Right lobe of liver (tissue), 6 donors: ENCODE results near the gene CCL4. TPM values are rescaled to one million over a fixed set of nuclear protein-coding genes. Genes with fewer than 3 reads are reported as not detected.

ENCODE experiments used
- ATAC-seq, 4 donors: fragments of 200-7000 bp; cut with Tn5 transposase; one replicate each; pipeline ENCODE4 v1.9.1; 2020; ENCODE audit warnings: mild to moderate bottlenecking in 4 of 4, moderate library complexity in 4 of 4
- DNase-seq, 3 donors: peaks; one replicate each; pipeline ENCODE4 v3.0.0-alpha.2; 2020
- H3K27ac ChIP-seq, 3 donors: fragments of 200-600 bp; one replicate each; pipeline ENCODE4 v1.8.0; 2022
- H3K27me3 ChIP-seq, 2 donors: fragments of 200-600 bp; one replicate each; pipeline ENCODE4 v1.8.0; 2022
- H3K36me3 ChIP-seq, 4 donors: fragments of 200-600 bp; sonication (generic) in 1 of 4; one replicate each; pipeline versions ENCODE4 v1.5.1 to v1.8.0; 2017 to 2022; ENCODE audit warnings: control low read depth in 1 of 4
- H3K4me1 ChIP-seq, 4 donors: fragments of 200-600 bp; sonication (generic) in 1 of 4; one replicate each; pipeline versions ENCODE4 v1.5.1 to v1.8.0; 2017 to 2022; ENCODE audit warnings: control low read depth in 1 of 4
- H3K4me3 ChIP-seq, 3 donors: fragments of 200-600 bp; one replicate each; pipeline ENCODE4 v1.8.0; 2022
- H3K9me3 ChIP-seq, 4 donors: fragments of 200-600 bp; sonication (generic) in 1 of 4; one replicate each; pipeline versions ENCODE4 v1.5.1 to v1.8.0; 2017 to 2022; ENCODE audit warnings: control low read depth in 1 of 4
- POLR2A ChIP-seq: fragments of 450-650 bp; IDR thresholded peaks from one replicate; pipeline ENCODE4 v1.6.1; 2017; ENCODE audit warnings: antibody characterized with exemption, mild to moderate bottlenecking
- WGBS: methylation state at CpG from one replicate; pipeline ENCODE4 v1.1.6; 2018; ENCODE audit warnings: low coverage, low lambda C conversion rate; ENCODE audit not compliant: insufficient coverage; ENCODE audit errors: missing lambda C conversion rate; 5-methylcytosine and 5-hydroxymethylcytosine counted together
- intact Hi-C, 2 donors: fragments of 100-400 bp; cut with DNase I; formaldehyde crosslinking; loops; one replicate each; pipeline versions ENCODE4 v1.11.2 to v1.14.1; 2022
- total RNA-seq, 6 experiments: library from RNA; depleted of rRNA in 2 of 6; stranded (reverse); fragments of >200 nt in 2 of 6; fragmentation: NEBNext Ultra II Directional in 3 of 6; extraction: Animal tissue kit (Norgen Biotek cat#: 25700) in 3 of 6; gene quantifications; one replicate each; pipeline versions ENCODE4 v1.1.0 to v1.2.4, GENCODE V29; 2016 to 2023
- TF ChIP-seq, protein P1 (sequence below), 4 donors: fragments of 200-600 bp in 3 of 4; fragments of 450-650 bp in 1 of 4; IDR thresholded peaks; one replicate each; pipeline versions ENCODE4 v1.5.1 to v1.8.0; 2016 to 2022; ENCODE audit warnings: antibody characterized with exemption in 4 of 4, mild to moderate bottlenecking in 2 of 4
- donor health status: DM: no; HTN: yes; CAD: no.
- donor health status: DM: no; HTN: no; CAD: no.
- donor health status: DM: no; HTN: no; CAD: no.
- donor health status: DM: no; HTN: yes; CAD: no.
- donor health status: DM: no; HTN: yes; CAD: no.

The CCL4 gene
- total RNA-seq, 6 experiments from 2014 or later: 0.79 to 7.1 (median 2.4) TPM

DNA sequence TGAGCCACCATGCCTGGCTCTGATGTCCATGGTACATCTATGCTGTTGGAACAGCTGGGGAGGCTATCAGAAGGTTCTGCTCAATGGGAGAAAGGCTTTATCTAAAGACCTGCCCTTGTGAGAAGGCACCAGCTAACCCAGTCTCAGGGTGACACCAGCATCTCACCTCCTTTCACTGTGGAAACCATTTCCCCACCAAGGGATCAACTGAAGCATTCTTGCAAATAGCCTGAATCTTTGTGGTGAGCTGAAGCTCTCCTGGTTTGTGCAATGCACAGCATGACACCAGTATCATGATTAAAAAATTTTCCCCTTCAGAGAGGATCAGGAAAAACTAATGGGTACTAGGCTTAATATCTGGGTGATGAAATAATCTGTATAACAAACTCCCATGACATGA lies 34.5 kb upstream of the CCL4 start:
- Histone ChIP-seq H3K27me3 (no peaks in the 10 kb centered on the region), H3K36me3 (no peaks in the 10 kb centered on the region), H3K4me1 (no peaks in the 10 kb centered on the region), H3K9me3 (no peaks in the 10 kb centered on the region), H3K4me3 (no peak overlapping the region), H3K27ac (no peak overlapping the region)
- intact Hi-C loops: loop anchor here in 1 of 2 donors (10.0 kb wide), 1 partner anchor 54 kb away; the partner anchor contains the start of gene CCL23
- DNase-seq (no peak), ATAC-seq (no peak)
- TF ChIP-seq, protein P1, sequence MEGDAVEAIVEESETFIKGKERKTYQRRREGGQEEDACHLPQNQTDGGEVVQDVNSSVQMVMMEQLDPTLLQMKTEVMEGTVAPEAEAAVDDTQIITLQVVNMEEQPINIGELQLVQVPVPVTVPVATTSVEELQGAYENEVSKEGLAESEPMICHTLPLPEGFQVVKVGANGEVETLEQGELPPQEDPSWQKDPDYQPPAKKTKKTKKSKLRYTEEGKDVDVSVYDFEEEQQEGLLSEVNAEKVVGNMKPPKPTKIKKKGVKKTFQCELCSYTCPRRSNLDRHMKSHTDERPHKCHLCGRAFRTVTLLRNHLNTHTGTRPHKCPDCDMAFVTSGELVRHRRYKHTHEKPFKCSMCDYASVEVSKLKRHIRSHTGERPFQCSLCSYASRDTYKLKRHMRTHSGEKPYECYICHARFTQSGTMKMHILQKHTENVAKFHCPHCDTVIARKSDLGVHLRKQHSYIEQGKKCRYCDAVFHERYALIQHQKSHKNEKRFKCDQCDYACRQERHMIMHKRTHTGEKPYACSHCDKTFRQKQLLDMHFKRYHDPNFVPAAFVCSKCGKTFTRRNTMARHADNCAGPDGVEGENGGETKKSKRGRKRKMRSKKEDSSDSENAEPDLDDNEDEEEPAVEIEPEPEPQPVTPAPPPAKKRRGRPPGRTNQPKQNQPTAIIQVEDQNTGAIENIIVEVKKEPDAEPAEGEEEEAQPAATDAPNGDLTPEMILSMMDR (IDR thresholded peaks at IDR 0.05): no peak
- TF ChIP-seq POLR2A: no peak

DNA sequence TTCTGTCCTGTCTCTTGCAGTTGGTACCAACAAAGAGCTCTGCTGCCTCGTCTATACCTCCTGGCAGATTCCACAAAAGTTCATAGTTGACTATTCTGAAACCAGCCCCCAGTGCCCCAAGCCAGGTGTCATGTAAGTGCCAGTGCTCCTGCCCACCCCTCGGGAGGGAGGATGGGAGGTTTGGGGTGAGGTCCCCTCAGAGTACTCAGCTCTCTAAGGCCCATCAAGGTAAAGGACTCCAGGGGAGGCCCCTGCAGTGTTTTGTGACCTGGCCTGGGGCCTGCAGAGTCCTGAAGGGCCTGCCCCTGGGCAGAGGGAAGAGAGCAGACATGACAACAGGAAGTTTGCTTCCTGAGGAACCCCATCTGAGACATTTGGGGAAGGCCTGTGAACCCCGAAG lies 33.2 kb upstream of the CCL4 start:
- Histone ChIP-seq H3K27ac (no peak overlapping the region), H3K4me3 (no peak overlapping the region)
- no peak for ATAC-seq

DNA sequence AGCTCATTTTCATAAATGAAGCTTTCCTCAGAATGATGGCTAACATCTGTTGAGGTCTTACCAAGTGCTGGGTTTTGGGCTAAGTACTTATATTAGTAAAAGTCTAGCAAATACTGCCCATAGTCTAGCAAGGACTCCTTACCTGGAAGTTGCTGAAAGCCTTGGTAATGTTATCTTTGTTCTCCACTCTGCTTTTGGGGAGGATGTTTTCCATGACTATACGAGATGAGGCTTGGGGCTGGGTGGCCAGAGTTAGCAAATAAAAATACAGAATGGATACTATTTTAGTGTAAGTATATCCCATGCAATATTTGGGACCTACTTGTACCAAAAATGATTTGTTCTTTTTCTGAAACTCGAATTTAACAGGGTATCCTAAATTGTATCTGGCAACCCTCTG lies 31.9 kb upstream of the CCL4 start:
- H3K27me3 ChIP-seq: no peaks in the 10 kb centered on the region
- no peak overlapping the region for H3K4me3 ChIP-seq
- H3K36me3 ChIP-seq: no peaks in the 10 kb centered on the region
- TF ChIP-seq, protein P1 (IDR thresholded peaks at IDR 0.05): no peak
- TF ChIP-seq POLR2A: no peak
- no peaks in the 10 kb centered on the region for H3K9me3 ChIP-seq
- ATAC-seq: no peak
- 77% methylated on average over 2 of the region's 2 CpGs for WGBS
- H3K27ac ChIP-seq: no peak overlapping the region
- no peak for DNase-seq
- intact Hi-C loops: loop anchor here (10.0 kb wide), 2 partner anchors 73 to 87 kb away; partner anchors contain the start of genes CCL14 (in 2 of the 2) and CCL16 (in 2 of the 2)
- H3K4me1 ChIP-seq: no peaks in the 10 kb centered on the region

More for the DNA sequence above, 33.2 kb upstream of the CCL4 start:
- Histone ChIP-seq H3K9me3 (no peaks in the 10 kb centered on the region), H3K36me3 (no peaks in the 10 kb centered on the region), H3K4me1 (no peaks in the 10 kb centered on the region), H3K27me3 (no peaks in the 10 kb centered on the region)
- no peak for DNase-seq
- TF ChIP-seq, protein P1 (IDR thresholded peaks at IDR 0.05): no peak
- no peak for TF ChIP-seq POLR2A
- intact Hi-C loops: loop anchor here (10.0 kb wide), 2 partner anchors 74 to 86 kb away; partner anchors contain the start of genes CCL14 (in 2 of the 2) and CCL16 (in 2 of the 2)
- WGBS: no CpG with 5 or more reads among the region's 3 CpGs

DNA sequence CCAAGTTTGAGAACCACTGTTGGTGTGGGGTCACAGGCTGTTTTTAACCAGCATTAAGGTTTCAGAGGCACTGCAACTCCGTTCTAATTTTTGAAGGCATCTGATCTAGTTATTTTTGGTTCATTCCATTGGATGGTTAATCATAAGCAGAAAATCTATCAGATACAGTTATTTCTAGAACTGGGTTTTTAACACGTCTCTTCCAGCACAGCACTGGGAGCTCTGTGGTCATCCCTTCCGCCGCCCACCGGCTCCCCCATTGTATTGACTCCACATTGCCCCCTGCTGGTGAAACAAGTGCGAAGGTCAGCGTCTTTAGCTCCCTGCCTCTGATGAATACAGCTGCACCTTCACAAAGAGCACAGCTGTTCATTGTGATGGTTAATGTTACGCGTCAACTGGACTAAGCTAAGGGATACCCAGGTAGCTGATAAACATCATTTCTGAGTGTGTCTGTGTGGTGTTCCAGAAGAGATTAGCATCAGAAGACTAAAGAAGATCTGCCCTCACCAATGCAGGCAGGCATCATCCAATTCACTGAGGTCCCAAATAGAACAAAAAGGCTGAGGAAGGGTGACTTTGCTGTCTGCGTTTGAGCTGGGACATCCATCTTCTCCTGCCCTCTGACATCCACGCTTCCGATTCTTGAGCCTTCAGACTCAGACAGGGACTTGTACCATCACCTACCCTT lies 31.1 kb upstream of the CCL4 start:
- H3K9me3 ChIP-seq: no peaks in the 10 kb centered on the region
- H3K27me3 ChIP-seq: no peaks in the 10 kb centered on the region
- WGBS: 15% methylated on average over 10 of the region's 12 CpGs
- no peak overlapping the region for H3K4me3 ChIP-seq
- H3K36me3 ChIP-seq: no peaks in the 10 kb centered on the region
- intact Hi-C loops: loop anchor here (10.0 kb wide), 2 partner anchors 72 to 88 kb away; partner anchors contain the start of genes CCL14 (in 2 of the 2) and CCL16 (in 2 of the 2)
- no peaks in the 10 kb centered on the region for H3K4me1 ChIP-seq
- peak; percentile 57 to 76 (median 70) for DNase-seq
- TF ChIP-seq, protein P1 (IDR thresholded peaks at IDR 0.05): peak; percentile 74 to 93 (median 88)
- no peak for TF ChIP-seq POLR2A
- no peak overlapping the region for H3K27ac ChIP-seq
- ATAC-seq: peak; percentile 91 to 98 (median 96)
